Sigmoid colon (tissue), 4 donors: ENCODE measurements around the gene AMFR.

Experiments
- CTCF ChIP-seq, 4 experiments: fragments of 450-650 bp in 3 of 4; fragments of 200-600 bp in 1 of 4; IDR thresholded peaks; one replicate each; pipeline ENCODE4 v1.5.1; 2016 to 2019; ENCODE audit warnings: antibody characterized with exemption in 4 of 4, mild to moderate bottlenecking in 3 of 4, moderate library complexity in 2 of 4
- EP300 ChIP-seq, 4 donors: sonication (generic); formaldehyde crosslinking; IDR thresholded peaks; one replicate each; pipeline ENCODE4 v1.6.1; 2017; ENCODE audit warnings: antibody characterized with exemption in 4 of 4
- POLR2A ChIP-seq, 2 donors: fragments of 450-650 bp; IDR thresholded peaks; one replicate each; pipeline ENCODE4 v1.6.1; 2016; ENCODE audit warnings: antibody characterized with exemption in 2 of 2, mild to moderate bottlenecking in 2 of 2, moderate library complexity in 2 of 2
- POLR2AphosphoS5 ChIP-seq, 4 donors: sonication (generic); formaldehyde crosslinking; IDR thresholded peaks; one replicate each; pipeline ENCODE4 v1.6.1; 2017; ENCODE audit warnings: antibody characterized with exemption in 4 of 4

GRCh38 chr16:56312028-56312300 is 113.4 kb downstream of the AMFR start:
- TF ChIP-seq POLR2AphosphoS5 (IDR thresholded peaks at IDR 0.05) (no peak), CTCF (IDR thresholded peaks at IDR 0.05) (no peak), EP300 (IDR thresholded peaks at IDR 0.05) (no peak), POLR2A (IDR thresholded peaks at IDR 0.05) (no peak)
